Astrocyte (in vitro differentiated cells and primary cell): Measurements from ENCODE around the gene RAD51B. TPM values are rescaled to one million over a fixed set of nuclear protein-coding genes. Genes with fewer than 3 reads are reported as not detected.

ENCODE experiments used
- DNase-seq: peaks from one replicate; pipeline ENCODE4 v3.0.0-alpha.2; 2010; ENCODE audit warnings: low read depth
- FAIRE-seq: peaks from 2 replicates; lab custom pipeline; 2011; peaks lifted over from hg19 to GRCh38; lab: Jason Lieb, UNC
- H2AFZ ChIP-seq: 2 replicates; pipeline ENCODE4 v1.6.0; 2012; ENCODE audit warnings: low read depth, low read length, inconsistent platforms
- H3K27ac ChIP-seq: 2 replicates; pipeline ENCODE4 v1.5.1; 2011; ENCODE audit warnings: low read depth, low read length, inconsistent platforms
- H3K27me3 ChIP-seq: 2 replicates; pipeline ENCODE4 v1.6.0; 2011; ENCODE audit warnings: low read length, inconsistent platforms; ENCODE audit not compliant: insufficient read depth
- H3K36me3 ChIP-seq: 2 replicates; pipeline ENCODE4 v1.5.1; 2011; ENCODE audit warnings: low read length, inconsistent platforms; ENCODE audit not compliant: insufficient read depth
- H3K4me1 ChIP-seq: 2 replicates; pipeline ENCODE4 v1.5.1; 2011; ENCODE audit warnings: low read length, inconsistent platforms; ENCODE audit not compliant: insufficient read depth
- H3K4me2 ChIP-seq: 2 replicates; pipeline ENCODE4 v1.6.0; 2012; ENCODE audit warnings: low read length, inconsistent platforms
- H3K4me3 ChIP-seq: 2 replicates; pipeline ENCODE4 v1.5.1; 2011; ENCODE audit warnings: low read depth, mild to moderate bottlenecking, low read length, inconsistent platforms; ENCODE audit not compliant: insufficient read depth
- H3K79me2 ChIP-seq: 2 replicates; pipeline ENCODE4 v1.6.0; 2012; ENCODE audit warnings: mild to moderate bottlenecking, low read length, inconsistent platforms; ENCODE audit not compliant: insufficient read depth
- H3K9ac ChIP-seq: 2 replicates; pipeline ENCODE4 v1.6.0; 2012; ENCODE audit warnings: mild to moderate bottlenecking, low read length, inconsistent platforms
- H3K9me3 ChIP-seq: 2 replicates; pipeline ENCODE4 v1.5.1; 2012; ENCODE audit warnings: low read depth, mild to moderate bottlenecking, low read length, inconsistent platforms; ENCODE audit not compliant: insufficient read depth
- H4K20me1 ChIP-seq: 2 replicates; pipeline ENCODE4 v1.6.0; 2012; ENCODE audit warnings: low read length, inconsistent platforms; ENCODE audit not compliant: insufficient read depth
- H3K27ac Mint-ChIP-seq: one replicate; pipeline ENCODE4 v1.8.0; 2021; ENCODE audit warnings: mild to moderate bottlenecking, mixed read lengths; ENCODE audit not compliant: unreplicated experiment
- H3K27me3 Mint-ChIP-seq: one replicate; pipeline ENCODE4 v1.8.0; 2021; ENCODE audit warnings: low read depth, mixed read lengths; ENCODE audit not compliant: unreplicated experiment
- H3K36me3 Mint-ChIP-seq: one replicate; pipeline ENCODE4 v1.8.0; 2021; ENCODE audit warnings: low read depth, mixed read lengths; ENCODE audit not compliant: unreplicated experiment
- H3K4me1 Mint-ChIP-seq: one replicate; pipeline ENCODE4 v1.8.0; 2021; ENCODE audit warnings: low read depth, mixed read lengths; ENCODE audit not compliant: unreplicated experiment
- H3K4me3 Mint-ChIP-seq: one replicate; pipeline ENCODE4 v1.8.0; 2021; ENCODE audit warnings: mild to moderate bottlenecking, moderate library complexity, mixed read lengths; ENCODE audit not compliant: unreplicated experiment
- H3K9me3 Mint-ChIP-seq: one replicate; pipeline ENCODE4 v1.8.0; 2021; ENCODE audit warnings: mild to moderate bottlenecking, mixed read lengths; ENCODE audit not compliant: unreplicated experiment
- CTCF ChIP-seq: IDR thresholded peaks from 2 replicates; pipeline ENCODE4 v1.5.1; 2011; ENCODE audit warnings: low read depth, mild to moderate bottlenecking, inconsistent platforms, low read length, moderate library complexity; ENCODE audit not compliant: insufficient read depth
- EZH2 ChIP-seq: IDR thresholded peaks from 2 replicates; pipeline ENCODE4 v1.6.1; 2012; ENCODE audit warnings: mild to moderate bottlenecking, low read length, inconsistent platforms; ENCODE audit not compliant: insufficient read depth
- total RNA-seq: library from RNA; stranded (reverse); gene quantifications from 2 replicates; pipeline ENCODE4 v1.2.1, GENCODE V29; 2021

The RAD51B gene
- total RNA-seq, 1 donor from 2014 or later: 10.8 TPM

GRCh38 chr14:68477461-68478085, 658.0 kb downstream of the RAD51B start:
- Histone ChIP-seq H3K79me2 (no peaks in the 10 kb centered on the region), H2AFZ (no peak overlapping the region), H3K4me1 (peaks cover 15% of the 10 kb centered on the region), H3K9me3 (no peaks in the 10 kb centered on the region), H3K27ac (no peak overlapping the region), H3K27me3 (no peaks in the 10 kb centered on the region), H3K9ac (no peak overlapping the region), H3K4me3 (no peak overlapping the region), H3K36me3 (no peaks in the 10 kb centered on the region), H4K20me1 (no peaks in the 10 kb centered on the region), H3K4me2 (no peak overlapping the region)
- Mint-ChIP-seq H3K4me1 (peaks cover 21% of the 10 kb centered on the region), H3K27me3 (no peaks in the 10 kb centered on the region), H3K27ac (peak overlapping the region; percentile 41), H3K36me3 (no peaks in the 10 kb centered on the region), H3K9me3 (no peaks in the 10 kb centered on the region), H3K4me3 (no peak overlapping the region)
- FAIRE-seq (no peak), DNase-seq (no peak)
- TF ChIP-seq CTCF: no peak
- TF ChIP-seq EZH2: no peak

GRCh38 chr14:68479247-68479646, 659.7 kb downstream of the RAD51B start:
- Mint-ChIP-seq H3K4me3 (no peak overlapping the region), H3K4me1 (peaks cover 28% of the 10 kb centered on the region)
- FAIRE-seq: no peak

More at GRCh38 chr14:68479247-68479646, 659.7 kb downstream of the RAD51B start:
- H3K4me1 ChIP-seq: peaks cover 15% of the 10 kb centered on the region
- no peak for DNase-seq
- TF ChIP-seq CTCF (no peak), EZH2 (no peak)
- H4K20me1 ChIP-seq: no peaks in the 10 kb centered on the region
- H3K4me2 ChIP-seq: no peak overlapping the region
- Mint-ChIP-seq H3K27me3 (no peaks in the 10 kb centered on the region), H3K36me3 (no peaks in the 10 kb centered on the region), H3K27ac (no peak overlapping the region), H3K9me3 (no peaks in the 10 kb centered on the region)
- no peak overlapping the region for H3K9ac ChIP-seq
- H3K27ac ChIP-seq: no peak overlapping the region
- no peak overlapping the region for H2AFZ ChIP-seq
- no peaks in the 10 kb centered on the region for H3K27me3 ChIP-seq
- H3K79me2 ChIP-seq: no peaks in the 10 kb centered on the region
- no peaks in the 10 kb centered on the region for H3K36me3 ChIP-seq
- H3K4me3 ChIP-seq: no peak overlapping the region
- no peaks in the 10 kb centered on the region for H3K9me3 ChIP-seq
